PC-9 (cell line): ENCODE data around the gene GRIN2A. TPM values are rescaled to one million over a fixed set of nuclear protein-coding genes. Genes with fewer than 3 reads are reported as not detected.

ENCODE experiments used
- BruUV-seq: library from RNA; stranded (reverse); fragments of 400-500 nt; replicated peaks from 2 replicates; lab custom pipeline; 2021; lab: Mats Ljungman, UMichigan
- CTCF ChIA-PET: fragments of 300-600 bp; sonication (Branson Sonifier 250); formaldehyde crosslinking; loops from one replicate; lab custom pipeline; 2022; ENCODE audit warnings: antibody characterized with exemption; lab: Charles Lee
- POLR2A ChIA-PET: fragments of 300-600 bp; sonication (Branson Sonifier 250); formaldehyde crosslinking; loops from one replicate; lab custom pipeline; 2022; ENCODE audit warnings: antibody characterized with exemption; ENCODE audit not compliant: unreplicated experiment; lab: Charles Lee
- DNase-seq, 2 experiments: peaks; one replicate each; pipeline versions ENCODE4 v3.0.0 to v3.0.0-alpha.2; 2015 to 2022; ENCODE audit warnings: mixed read lengths in 1 of 2
- H2AFZ ChIP-seq: fragments of 200-600 bp; sonication (generic); 2 replicates; pipeline ENCODE4 v1.8.1; 2017; ENCODE audit warnings: antibody characterized with exemption
- H3F3A ChIP-seq: fragments of 200-600 bp; sonication (generic); 2 replicates; pipeline ENCODE4 v1.8.1; 2017; ENCODE audit warnings: antibody characterized with exemption, mild to moderate bottlenecking, low read depth; ENCODE audit not compliant: insufficient read depth
- H3K27ac ChIP-seq: fragments of 200-600 bp; sonication (generic); 2 replicates; pipeline ENCODE4 v1.6.1; 2016; ENCODE audit warnings: mixed run types
- H3K27me3 ChIP-seq: fragments of 200-600 bp; sonication (generic); 2 replicates; pipeline ENCODE4 v1.6.1; 2016; ENCODE audit warnings: low read depth, mixed run types; ENCODE audit not compliant: insufficient read depth
- H3K36me3 ChIP-seq: fragments of 200-600 bp; sonication (generic); 2 replicates; pipeline ENCODE4 v1.6.1; 2016; ENCODE audit warnings: low read depth, mixed run types
- H3K4me1 ChIP-seq: fragments of 200-600 bp; sonication (generic); replicated peaks from 2 replicates; pipeline ENCODE4 v1.6.1; 2016; ENCODE audit warnings: mixed run types; ENCODE audit not compliant: insufficient read depth
- H3K4me2 ChIP-seq: fragments of 200-600 bp; sonication (generic); 2 replicates; pipeline ENCODE4 v1.6.1; 2017; ENCODE audit warnings: mixed run types
- H3K4me3 ChIP-seq: fragments of 200-600 bp; sonication (generic); 2 replicates; pipeline ENCODE4 v1.6.1; 2016; ENCODE audit warnings: mixed run types
- H3K79me2 ChIP-seq: fragments of 200-600 bp; sonication (generic); 2 replicates; pipeline ENCODE4 v1.6.1; 2017; ENCODE audit warnings: low read depth, mixed run types
- H3K9me2 ChIP-seq: fragments of 200-600 bp; sonication (generic); 2 replicates; pipeline ENCODE4 v1.8.1; 2017; ENCODE audit warnings: mild to moderate bottlenecking; ENCODE audit not compliant: insufficient read depth
- H3K9me3 ChIP-seq: fragments of 200-600 bp; sonication (generic); 2 replicates; pipeline ENCODE4 v1.8.1; 2016; ENCODE audit warnings: low read depth; ENCODE audit not compliant: insufficient read depth
- H4K20me1 ChIP-seq: fragments of 200-600 bp; sonication (generic); 2 replicates; pipeline ENCODE4 v1.8.1; 2017; ENCODE audit not compliant: insufficient read depth
- CTCF ChIP-seq: fragments of 200-600 bp; sonication (generic); conservative IDR thresholded peaks from 2 replicates; pipeline ENCODE4 v1.6.1; 2017; ENCODE audit warnings: mixed run types, antibody characterized with exemption, mild to moderate bottlenecking, moderate library complexity
- EZH2 ChIP-seq: fragments of 200-600 bp; sonication (generic); IDR thresholded peaks from 2 replicates; pipeline ENCODE4 v1.8.0; 2017; ENCODE audit warnings: antibody characterized with exemption, low read depth
- intact Hi-C: fragments of 100-400 bp; cut with micrococcal nuclease; formaldehyde crosslinking; loops from one replicate; pipeline ENCODE4 v1.10.0; 2022; ENCODE audit not compliant: unreplicated experiment
- total RNA-seq: library from RNA; stranded (reverse); gene quantifications from 2 replicates; pipeline ENCODE4 v1.2.3, GENCODE V29; 2021

The GRIN2A gene
- total RNA-seq, 1 experiment from 2014 or later = not detected

GRCh38 chr16:10181196-10182162 is 749 bp downstream of the GRIN2A start:
- CTCF ChIA-PET = no interaction called here
- peak in 1 of 2 experiments; percentile 27 for DNase-seq
- Histone ChIP-seq H3K4me1 (no peaks in the 10 kb centered on the region), H3K79me2 (no peaks in the 10 kb centered on the region), H3K27me3 (no peaks in the 10 kb centered on the region), H3K4me3 (no peak overlapping the region), H4K20me1 (no peaks in the 10 kb centered on the region), H3K9me3 (no peaks in the 10 kb centered on the region), H3K27ac (no peak overlapping the region), H2AFZ (no peak overlapping the region), H3F3A (no peaks in the 10 kb centered on the region), H3K36me3 (no peaks in the 10 kb centered on the region), H3K9me2 (no peaks in the 10 kb centered on the region), H3K4me2 (no peak overlapping the region)
- no peak for TF ChIP-seq EZH2
- TF ChIP-seq CTCF = peak; percentile 50; the same call in 1 of the 2 replicates
- BruUV-seq = no TSS peak
- intact Hi-C loops = no loop called here
- POLR2A ChIA-PET = no interaction called here

GRCh38 chr16:10180771-10181163 is 1.5 kb downstream of the GRIN2A start:
- Histone ChIP-seq H3K27ac (no peak overlapping the region), H2AFZ (no peak overlapping the region), H3K79me2 (no peaks in the 10 kb centered on the region), H3K27me3 (no peaks in the 10 kb centered on the region), H4K20me1 (no peaks in the 10 kb centered on the region), H3K4me1 (no peaks in the 10 kb centered on the region), H3K4me3 (no peak overlapping the region), H3K4me2 (no peak overlapping the region), H3K9me2 (no peaks in the 10 kb centered on the region), H3K36me3 (no peaks in the 10 kb centered on the region), H3F3A (no peaks in the 10 kb centered on the region), H3K9me3 (no peaks in the 10 kb centered on the region)
- ChIA-PET CTCF (no interaction called here), POLR2A (no interaction called here)
- intact Hi-C loops = no loop called here
- TF ChIP-seq EZH2 (no peak), CTCF (no peak)
- no TSS peak for BruUV-seq
- no peak for DNase-seq

- no peaks in the 10 kb centered on the region for H3K79me2 ChIP-seq
- TF ChIP-seq EZH2 (no peak), CTCF (no peak)
- H3K4me2 ChIP-seq = no peak overlapping the region
- H3K27me3 ChIP-seq = no peaks in the 10 kb centered on the region
- no peaks in the 10 kb centered on the region for H3K36me3 ChIP-seq
- H2AFZ ChIP-seq = no peak overlapping the region
- no peaks in the 10 kb centered on the region for H3K9me2 ChIP-seq
- no peak for DNase-seq
- POLR2A ChIA-PET = no interaction called here
- H3F3A ChIP-seq = no peaks in the 10 kb centered on the region
- intact Hi-C loops = no loop called here
- H4K20me1 ChIP-seq = no peaks in the 10 kb centered on the region
- no peaks in the 10 kb centered on the region for H3K9me3 ChIP-seq
- H3K4me1 ChIP-seq = no peaks in the 10 kb centered on the region
- no peak overlapping the region for H3K4me3 ChIP-seq
- CTCF ChIA-PET = no interaction called here
- BruUV-seq = no TSS peak
- no peak overlapping the region for H3K27ac ChIP-seq
These were observed 2.0 kb downstream of the GRIN2A start for GRCh38 chr16:10180042-10180770.
